ENCODE results near the gene HNRNPR. TPM values are rescaled to one million over a fixed set of nuclear protein-coding genes. Genes with fewer than 3 reads are reported as not detected.

Gene HNRNPR
- polyA plus RNA-seq, 3 donors: 58.5 to 112 (median 82.9) TPM

- 0% methylated on average over 1 of the region's 10 CpGs for WGBS (ENCODE audit: insufficient coverage)
- Histone ChIP-seq H3K9me3 (replicated peaks in 1 of 2; ENCODE audit: control insufficient read depth in 1 of 2, insufficient read depth in 1 of 2, low read length in 2 of 2) (no peaks in the 10 kb centered on the region), H3K4me2 (replicated peaks; ENCODE audit: extremely low read depth, low read length, poor library complexity, severe bottlenecking) (peak overlapping the region; percentile 91), H3K9ac (ENCODE audit: insufficient read depth, low read length, poor library complexity, severe bottlenecking) (peak overlapping the region; percentile 93), H3K4me1 (ENCODE audit: control insufficient read depth in 1 of 2, insufficient read depth in 2 of 2, low read length in 2 of 2) (peaks cover 28 to 41% of the 10 kb centered on the region in 2 donors), H4K20me1 (ENCODE audit: insufficient read depth, low read length) (peaks cover 65% of the 10 kb centered on the region), H3K4me3 (replicated peaks in 1 of 3; ENCODE audit: low read depth in 2 of 3, low read length in 3 of 3) (peak overlapping the region; percentile 69 to 94 (median 90)), H3K79me2 (ENCODE audit: insufficient read depth, low read length) (peaks cover 70% of the 10 kb centered on the region), H3K36me3 (replicated peaks in 1 of 2; ENCODE audit: control insufficient read depth in 1 of 2, insufficient read depth in 2 of 2, low read length in 2 of 2) (peaks cover 8 to 18% of the 10 kb centered on the region in 2 donors), H3K27me3 (ENCODE audit: control insufficient read depth in 2 of 2, insufficient read depth in 2 of 2, low read length in 2 of 2) (no peaks in the 10 kb centered on the region), H2AFZ (ENCODE audit: insufficient read depth, low read depth, low read length, poor library complexity, severe bottlenecking) (no peak overlapping the region), H3K27ac (ENCODE audit: low read depth in 1 of 2, low read length in 2 of 2) (peak overlapping the region in 1 of 2 donors; percentile 95)
- peak; percentile 3 to 25 (median 4) for DNase-seq
- intact Hi-C loops (cut with micrococcal nuclease): loop anchor here (5.0 to 10.0 kb wide), 3 partner anchors 57 to 185 kb away; no protein-coding TSS in a partner anchor
- peaks cover 0 to 3% (median 2%) of the 10 kb centered on the region in 3 donors for H3K27me3 Mint-ChIP-seq (ENCODE audit: low read depth in 3 of 3)
- peaks cover 0 to 3% (median 0%) of the 10 kb centered on the region in 7 donors for H3K9me3 Mint-ChIP-seq
- peaks cover 16 to 17% of the 10 kb centered on the region in 2 donors for H3K36me3 Mint-ChIP-seq
- peak overlapping the region in 5 of 7 donors; percentile 38 to 79 (median 55) for H3K27ac Mint-ChIP-seq
- no peak for TF ChIP-seq CTCF (IDR thresholded peaks at IDR 0.05)
- H3K4me1 Mint-ChIP-seq: peaks cover 50% of the 10 kb centered on the region
- peak overlapping the region; percentile 90 to 93 for H3K4me3 Mint-ChIP-seq
These were observed 2.0 kb downstream of the HNRNPR start for GRCh38 chr1:23341931-23342692.

GRCh38 chr1:23339632-23340031 lies 4.5 kb downstream of the HNRNPR start:
- intact Hi-C loops (cut with micrococcal nuclease): loop anchor here (5.0 to 10.0 kb wide), 3 partner anchors 55 to 188 kb away; no protein-coding TSS in a partner anchor
- TF ChIP-seq CTCF (IDR thresholded peaks at IDR 0.05): no peak
- peaks cover 26 to 36% of the 10 kb centered on the region in 2 donors for H3K36me3 Mint-ChIP-seq
- peaks cover 0 to 1% (median 0%) of the 10 kb centered on the region in 3 donors for H3K27me3 Mint-ChIP-seq (ENCODE audit: low read depth in 3 of 3)
- Histone ChIP-seq H3K9me3 (replicated peaks in 1 of 2; ENCODE audit: control insufficient read depth in 1 of 2, insufficient read depth in 1 of 2, low read length in 2 of 2) (no peaks in the 10 kb centered on the region), H3K9ac (ENCODE audit: insufficient read depth, low read length, poor library complexity, severe bottlenecking) (no peak overlapping the region), H4K20me1 (ENCODE audit: insufficient read depth, low read length) (peaks cover 78% of the 10 kb centered on the region), H3K79me2 (ENCODE audit: insufficient read depth, low read length) (peaks cover 85% of the 10 kb centered on the region), H3K36me3 (replicated peaks in 1 of 2; ENCODE audit: control insufficient read depth in 1 of 2, insufficient read depth in 2 of 2, low read length in 2 of 2) (peaks cover 20 to 36% of the 10 kb centered on the region in 2 donors), H2AFZ (ENCODE audit: insufficient read depth, low read depth, low read length, poor library complexity, severe bottlenecking) (no peak overlapping the region), H3K4me1 (ENCODE audit: control insufficient read depth in 1 of 2, insufficient read depth in 2 of 2, low read length in 2 of 2) (peaks cover 22 to 33% of the 10 kb centered on the region in 2 donors), H3K27me3 (ENCODE audit: control insufficient read depth in 2 of 2, insufficient read depth in 2 of 2, low read length in 2 of 2) (no peaks in the 10 kb centered on the region), H3K4me3 (replicated peaks in 1 of 3; ENCODE audit: low read depth in 2 of 3, low read length in 3 of 3) (no peak overlapping the region), H3K27ac (ENCODE audit: low read depth in 1 of 2, low read length in 2 of 2) (peak overlapping the region in 1 of 2 donors; percentile 11), H3K4me2 (replicated peaks; ENCODE audit: extremely low read depth, low read length, poor library complexity, severe bottlenecking) (no peak overlapping the region)
- H3K4me1 Mint-ChIP-seq: peaks cover 44% of the 10 kb centered on the region
- WGBS (ENCODE audit: insufficient coverage): 100% methylated on average over 2 of the region's 4 CpGs
- H3K9me3 Mint-ChIP-seq: no peaks in the 10 kb centered on the region
- H3K27ac Mint-ChIP-seq: peak overlapping the region in 4 of 7 donors; percentile 0 to 64 (median 48)
- DNase-seq: no peak
- H3K4me3 Mint-ChIP-seq: no peak overlapping the region
